COLO668 (cell line): ENCODE results near the gene SHC2.

ENCODE experiments used
- DNase-seq: peaks from one replicate; lab custom pipeline; 2025; ENCODE audit not compliant: unreplicated experiment; lab: John Stamatoyannopoulos, UW

The SHC2 gene

GRCh38 chr19:374183-374885 is 86.5 kb downstream of the SHC2 start:
- DNase-seq, result peak; percentile 80

GRCh38 chr19:373391-374182 is 87.2 kb downstream of the SHC2 start:
- DNase-seq, result peak; percentile 34

GRCh38 chr19:372306-372890 is 88.4 kb downstream of the SHC2 start:
- no peak for DNase-seq

DNA sequence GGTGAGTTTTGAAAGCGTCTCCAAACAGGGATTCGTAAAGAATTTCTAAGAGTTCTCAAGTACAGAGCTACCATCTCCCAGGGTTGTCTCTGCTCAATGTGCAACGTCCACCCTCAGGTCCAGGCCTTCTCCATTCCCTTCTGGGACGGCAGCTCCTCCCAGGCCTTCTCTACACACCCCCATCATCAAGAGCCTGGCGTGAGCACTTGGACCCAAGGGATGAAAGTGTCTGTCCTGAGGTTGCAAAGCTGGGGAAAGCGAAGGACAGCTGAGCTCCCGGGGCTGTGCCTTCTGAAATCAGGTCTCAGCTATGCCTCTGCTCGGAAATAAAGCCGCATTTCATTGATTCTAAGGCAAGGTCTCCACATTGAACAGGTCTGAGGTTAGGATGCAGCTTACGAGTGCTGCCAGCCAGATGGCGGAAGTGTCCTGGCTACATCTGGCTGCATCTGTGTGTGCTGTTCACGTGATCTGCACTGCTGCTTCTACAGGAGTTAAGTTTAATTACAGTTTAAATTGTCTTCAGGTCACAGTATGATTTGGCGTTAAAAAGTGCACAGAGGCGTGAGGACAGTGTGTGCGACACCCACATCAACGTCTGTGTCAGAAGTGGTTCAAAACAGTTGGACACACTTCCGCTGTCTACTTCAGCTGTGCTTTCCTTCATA is 89.2 kb downstream of the SHC2 start:
- DNase-seq, result no peak

GRCh38 chr19:370641-371330 is 90.0 kb downstream of the SHC2 start:
- no peak for DNase-seq

GRCh38 chr19:369876-370275 is 91.0 kb downstream of the SHC2 start:
- no peak for DNase-seq

- no peak for DNase-seq
These were observed 91.6 kb downstream of the SHC2 start for GRCh38 chr19:369256-369655.

DNA sequence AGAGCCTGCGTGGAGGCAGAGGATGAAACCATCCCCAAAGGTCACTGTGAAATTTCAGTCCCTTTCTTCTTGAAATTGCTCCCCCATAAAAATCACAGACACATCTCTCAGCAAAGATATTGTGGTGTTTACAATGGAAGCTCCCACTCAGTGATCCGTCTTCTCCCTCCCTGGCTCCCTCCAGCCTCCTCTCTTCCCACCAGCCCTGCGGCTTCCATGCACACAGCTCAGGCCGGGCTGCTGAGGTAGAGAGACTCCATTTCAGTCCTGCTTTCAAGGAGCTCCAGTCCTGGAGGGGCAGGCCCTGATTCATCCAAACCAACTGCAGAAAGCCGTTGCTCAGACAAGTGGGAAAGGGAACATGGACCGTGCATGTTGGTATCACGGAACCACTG is 92.2 kb downstream of the SHC2 start:
- DNase-seq, result no peak

GRCh38 chr19:367963-368629 is 92.7 kb downstream of the SHC2 start:
- no peak for DNase-seq

DNA sequence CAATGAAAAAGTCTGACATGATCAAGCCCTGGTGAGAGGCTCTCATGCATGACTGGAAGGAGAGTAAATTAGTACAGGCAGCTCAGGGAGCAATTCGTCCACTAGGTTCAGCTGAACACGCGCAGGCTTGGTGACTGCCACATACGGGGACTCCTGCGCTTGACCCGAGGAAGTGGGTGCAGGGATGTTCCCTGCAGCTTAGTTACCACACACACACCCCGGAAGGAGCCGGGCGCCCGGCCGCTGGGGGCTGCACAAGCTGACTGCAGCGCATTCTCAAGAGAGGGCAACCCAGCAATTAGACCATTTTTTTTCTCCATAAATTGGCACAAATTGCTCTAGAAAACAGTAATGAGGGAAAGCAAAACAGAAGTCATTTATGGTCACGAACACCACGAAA is 93.3 kb downstream of the SHC2 start:
- no peak for DNase-seq

DNA sequence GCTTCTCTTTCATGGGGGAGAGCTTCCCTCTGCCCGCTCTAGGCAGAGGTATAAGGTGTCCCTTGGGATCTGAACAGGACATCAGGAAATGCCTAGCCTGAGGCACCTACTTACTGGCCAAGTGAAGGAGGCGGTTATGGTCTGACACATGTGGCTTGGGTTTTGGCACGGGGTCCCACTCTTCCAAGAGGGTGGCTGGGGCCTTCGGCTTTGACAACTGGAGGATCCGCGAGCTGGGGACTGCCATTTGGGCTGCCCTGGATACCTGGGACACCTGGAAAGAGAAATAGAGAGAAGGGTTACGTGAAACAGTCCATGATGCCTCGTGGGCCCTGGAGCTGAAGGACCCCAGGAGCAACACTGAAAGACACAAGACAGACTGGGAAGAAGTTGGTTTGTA is 93.9 kb downstream of the SHC2 start:
- DNase-seq, result no peak
